H9 (cell line): ENCODE data around the gene SPTLC3. TPM values are rescaled to one million over a fixed set of nuclear protein-coding genes. Genes with fewer than 3 reads are reported as not detected.

Source experiments
- DNase-seq: peaks from one replicate; pipeline ENCODE4 v3.0.0-alpha.2; 2017
- H2AFZ ChIP-seq: one replicate; pipeline ENCODE4 v1.6.1; 2013; ENCODE audit warnings: mild to moderate bottlenecking, low read length, control low read depth, moderate library complexity
- H2AK5ac ChIP-seq: 2 replicates; pipeline ENCODE4 v1.6.1; 2013; ENCODE audit warnings: low read length, control low read depth, mixed read lengths; ENCODE audit not compliant: insufficient read length
- H2BK120ac ChIP-seq: one replicate; pipeline ENCODE4 v1.6.1; 2013; ENCODE audit warnings: low read depth, mild to moderate bottlenecking, low read length, control low read depth, inconsistent platforms; ENCODE audit not compliant: poor library complexity, severe bottlenecking
- H2BK12ac ChIP-seq: 2 replicates; pipeline ENCODE4 v1.6.1; 2013; ENCODE audit warnings: low read length, control low read depth, mixed read lengths, low read depth; ENCODE audit not compliant: insufficient read length
- H2BK15ac ChIP-seq: 2 replicates; pipeline ENCODE4 v1.6.1; 2013; ENCODE audit warnings: low read depth, low read length, control low read depth
- H2BK20ac ChIP-seq: one replicate; pipeline ENCODE4 v1.6.1; 2013; ENCODE audit warnings: low read depth, mild to moderate bottlenecking, low read length, control low read depth, inconsistent platforms; ENCODE audit not compliant: poor library complexity, severe bottlenecking
- H2BK5ac ChIP-seq: 2 replicates; pipeline ENCODE4 v1.6.1; 2013; ENCODE audit warnings: low read length, control low read depth, mixed read lengths; ENCODE audit not compliant: insufficient read length
- H3K14ac ChIP-seq: 2 replicates; pipeline ENCODE4 v1.6.1; 2013; ENCODE audit warnings: low read length, control low read depth; ENCODE audit not compliant: insufficient read depth
- H3K18ac ChIP-seq: 2 replicates; pipeline ENCODE4 v1.6.1; 2013; ENCODE audit warnings: low read depth, mild to moderate bottlenecking, mixed read lengths, low read length, control low read depth; ENCODE audit not compliant: insufficient read length
- H3K23ac ChIP-seq: 2 replicates; pipeline ENCODE4 v1.6.1; 2013; ENCODE audit warnings: low read length, control low read depth, mixed read lengths, low read depth; ENCODE audit not compliant: insufficient read length
- H3K23me2 ChIP-seq: 2 replicates; pipeline ENCODE4 v1.6.1; 2013; ENCODE audit warnings: low read depth, mild to moderate bottlenecking, mixed read lengths, low read length, control low read depth; ENCODE audit not compliant: insufficient read length, poor library complexity, severe bottlenecking
- H3K27ac ChIP-seq: 2 replicates; pipeline ENCODE4 v1.5.1; 2013; ENCODE audit warnings: low read length, control low read depth, mixed read lengths, low read depth; ENCODE audit not compliant: insufficient read length
- H3K27me3 ChIP-seq: 2 replicates; pipeline ENCODE4 v1.6.1; 2013; ENCODE audit warnings: low read length, control low read depth, inconsistent platforms; ENCODE audit not compliant: insufficient read depth
- H3K4ac ChIP-seq: 2 replicates; pipeline ENCODE4 v1.6.1; 2013; ENCODE audit warnings: low read depth, mild to moderate bottlenecking, control low read depth, inconsistent platforms, low read length, moderate library complexity
- H3K4me1 ChIP-seq: 2 replicates; pipeline ENCODE4 v1.6.1; 2013; ENCODE audit warnings: low read length, control low read depth, inconsistent platforms; ENCODE audit not compliant: insufficient read depth
- H3K4me2 ChIP-seq: 2 replicates; pipeline ENCODE4 v1.6.1; 2013; ENCODE audit warnings: low read length, control low read depth, mixed read lengths; ENCODE audit not compliant: insufficient read length, insufficient read depth
- H3K56ac ChIP-seq: 2 replicates; pipeline ENCODE4 v1.6.1; 2013; ENCODE audit warnings: low read depth, mild to moderate bottlenecking, mixed read lengths, low read length, control low read depth; ENCODE audit not compliant: insufficient read length
- H3K79me1 ChIP-seq: 2 replicates; pipeline ENCODE4 v1.6.1; 2013; ENCODE audit warnings: low read depth, mild to moderate bottlenecking, moderate library complexity, low read length, control low read depth, inconsistent platforms; ENCODE audit not compliant: insufficient read depth, poor library complexity, severe bottlenecking
- H3K79me2 ChIP-seq: 2 replicates; pipeline ENCODE4 v1.6.1; 2013; ENCODE audit warnings: low read length, control low read depth, inconsistent platforms; ENCODE audit not compliant: insufficient read depth
- H3K9ac ChIP-seq: 2 replicates; pipeline ENCODE4 v1.6.1; 2013; ENCODE audit warnings: low read length, control low read depth, mixed read lengths; ENCODE audit not compliant: insufficient read length; ENCODE audit errors: extremely low read depth
- H3K9me3 ChIP-seq: one replicate; pipeline ENCODE4 v1.6.1; 2013; ENCODE audit warnings: low read depth, low read length, inconsistent platforms; ENCODE audit not compliant: control insufficient read depth
- H3T11ph ChIP-seq: one replicate; pipeline ENCODE4 v1.6.1; 2013; ENCODE audit warnings: mild to moderate bottlenecking, low read length, control low read depth, inconsistent platforms
- H4K20me1 ChIP-seq: one replicate; pipeline ENCODE4 v1.6.1; 2013; ENCODE audit not compliant: control insufficient read depth, insufficient read length, insufficient read depth
- H4K5ac ChIP-seq: 2 replicates; pipeline ENCODE4 v1.6.1; 2013; ENCODE audit warnings: low read depth, mild to moderate bottlenecking, mixed read lengths, low read length, control low read depth; ENCODE audit not compliant: insufficient read length
- H4K8ac ChIP-seq: replicated peaks from 2 replicates; pipeline ENCODE4 v1.6.1; 2013; ENCODE audit warnings: low read length, control low read depth, mixed read lengths, low read depth; ENCODE audit not compliant: insufficient read length
- H4K91ac ChIP-seq: 2 replicates; pipeline ENCODE4 v1.6.1; 2013; ENCODE audit warnings: low read depth, mild to moderate bottlenecking, moderate library complexity, mixed read lengths, low read length, control low read depth; ENCODE audit not compliant: insufficient read length
- H3K27ac Mint-ChIP-seq, 3 experiments: 2 replicates in 2 of 3; 3 replicates in 1 of 3; pipeline ENCODE4 v1.8.0; 2020 to 2021; ENCODE audit warnings: mixed read lengths in 3 of 3, mild to moderate bottlenecking in 1 of 3, moderate library complexity in 1 of 3
- H3K27me3 Mint-ChIP-seq: 2 replicates; pipeline ENCODE4 v1.8.0; 2021; ENCODE audit warnings: low read depth, mild to moderate bottlenecking, moderate library complexity, mixed read lengths
- H3K36me3 Mint-ChIP-seq, 3 experiments: 2 replicates in 2 of 3; 3 replicates in 1 of 3; pipeline ENCODE4 v1.8.0; 2020 to 2021; ENCODE audit warnings: low read depth in 3 of 3, mixed read lengths in 3 of 3; ENCODE audit not compliant: insufficient read depth in 1 of 3
- H3K4me1 Mint-ChIP-seq, 2 experiments: 2 replicates each; pipeline ENCODE4 v1.8.0; 2020; ENCODE audit warnings: mixed read lengths in 2 of 2
- H3K4me3 Mint-ChIP-seq, 2 experiments: 2 replicates in 1 of 2; 3 replicates in 1 of 2; pipeline ENCODE4 v1.8.0; 2020 to 2021; ENCODE audit warnings: mild to moderate bottlenecking in 2 of 2, mixed read lengths in 2 of 2, moderate library complexity in 1 of 2
- H3K9me3 Mint-ChIP-seq, 2 experiments: 2 replicates in 1 of 2; 3 replicates in 1 of 2; pipeline ENCODE4 v1.8.0; 2020; ENCODE audit warnings: mild to moderate bottlenecking in 2 of 2, mixed read lengths in 2 of 2, moderate library complexity in 1 of 2
- WGBS: extraction: QIAGEN DNeasy Blood & Tissue Kit; methylation state at CpG from one replicate; pipeline ENCODE4 v1.1.7; 2013; ENCODE audit warnings: missing lambda C conversion rate, low lambda C conversion rate, mixed read lengths; ENCODE audit not compliant: insufficient read length; ENCODE audit errors: extremely low coverage; 5-methylcytosine and 5-hydroxymethylcytosine counted together
- total RNA-seq: library from RNA; stranded (reverse); gene quantifications from 2 replicates; pipeline ENCODE4 v1.2.1, GENCODE V29; 2021
- TF ChIP-seq, protein P1 (sequence below): fragments of 200-600 bp; sonication (generic); conservative IDR thresholded peaks from 3 replicates; pipeline ENCODE4 v1.8.0; 2021; ENCODE audit warnings: antibody characterized with exemption, mild to moderate bottlenecking

Gene SPTLC3
- total RNA-seq, 1 experiment from 2014 or later, result 0.68 TPM

DNA sequence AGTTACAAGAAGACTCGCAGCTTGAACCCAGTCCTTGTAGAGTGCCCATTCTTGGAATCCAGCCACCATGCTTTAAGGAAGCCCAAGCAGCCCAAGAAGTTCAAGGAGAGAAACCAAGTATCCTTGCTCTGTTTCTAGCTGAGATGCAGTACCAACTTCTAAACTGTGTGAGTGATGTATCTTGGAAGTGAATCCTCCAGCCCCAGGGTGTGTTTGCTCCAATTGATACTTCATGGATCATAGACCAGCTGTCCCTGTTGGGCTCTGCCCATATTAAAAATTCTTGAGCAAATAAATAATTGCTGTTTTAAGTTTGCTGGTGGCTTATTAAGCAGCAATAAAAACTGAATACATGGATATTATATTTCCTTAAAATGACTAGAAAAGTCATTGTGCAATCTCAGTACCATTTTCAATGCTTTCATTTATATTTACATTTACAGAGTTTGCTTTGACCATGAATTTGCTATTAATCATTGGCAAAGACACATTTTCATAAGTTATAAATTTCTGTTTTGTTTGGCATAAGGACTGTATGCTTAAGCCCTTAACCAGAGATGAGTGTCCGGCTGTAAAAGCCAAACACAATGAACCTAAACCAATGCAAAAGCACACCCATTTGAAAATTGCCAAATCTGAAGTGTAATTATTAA lies 9.2 kb downstream of the SPTLC3 start:
- Histone ChIP-seq H2AK5ac (no peak overlapping the region), H2BK15ac (no peak overlapping the region), H4K8ac (no peak overlapping the region), H2AFZ (no peak overlapping the region), H2BK12ac (no peak overlapping the region), H4K20me1 (no peaks in the 10 kb centered on the region), H3K27ac (no peak overlapping the region), H3T11ph (no peak overlapping the region), H4K91ac (no peak overlapping the region), H2BK5ac (no peak overlapping the region), H3K23ac (no peak overlapping the region), H2BK120ac (no peak overlapping the region), H3K9me3 (no peaks in the 10 kb centered on the region), H3K4me2 (no peak overlapping the region), H3K79me2 (no peaks in the 10 kb centered on the region), H3K79me1 (no peaks in the 10 kb centered on the region), H3K9ac (no peak overlapping the region), H3K4me1 (no peaks in the 10 kb centered on the region; the same call in 1 of the 2 replicates), H3K56ac (no peak overlapping the region), H3K18ac (no peak overlapping the region), H2BK20ac (no peak overlapping the region), H3K27me3 (no peaks in the 10 kb centered on the region), H4K5ac (no peak overlapping the region), H3K14ac (no peak overlapping the region), H3K23me2 (no peaks in the 10 kb centered on the region), H3K4ac (no peak overlapping the region)
- H3K4me3 Mint-ChIP-seq, result no peak overlapping the region
- no peaks in the 10 kb centered on the region for H3K27me3 Mint-ChIP-seq
- H3K27ac Mint-ChIP-seq, result no peak overlapping the region
- WGBS, result no CpG with 5 or more reads among the region's 2 CpGs
- peaks cover 16 to 18% of the 10 kb centered on the region in 2 experiments for H3K9me3 Mint-ChIP-seq
- no peak for DNase-seq
- TF ChIP-seq, protein P1, sequence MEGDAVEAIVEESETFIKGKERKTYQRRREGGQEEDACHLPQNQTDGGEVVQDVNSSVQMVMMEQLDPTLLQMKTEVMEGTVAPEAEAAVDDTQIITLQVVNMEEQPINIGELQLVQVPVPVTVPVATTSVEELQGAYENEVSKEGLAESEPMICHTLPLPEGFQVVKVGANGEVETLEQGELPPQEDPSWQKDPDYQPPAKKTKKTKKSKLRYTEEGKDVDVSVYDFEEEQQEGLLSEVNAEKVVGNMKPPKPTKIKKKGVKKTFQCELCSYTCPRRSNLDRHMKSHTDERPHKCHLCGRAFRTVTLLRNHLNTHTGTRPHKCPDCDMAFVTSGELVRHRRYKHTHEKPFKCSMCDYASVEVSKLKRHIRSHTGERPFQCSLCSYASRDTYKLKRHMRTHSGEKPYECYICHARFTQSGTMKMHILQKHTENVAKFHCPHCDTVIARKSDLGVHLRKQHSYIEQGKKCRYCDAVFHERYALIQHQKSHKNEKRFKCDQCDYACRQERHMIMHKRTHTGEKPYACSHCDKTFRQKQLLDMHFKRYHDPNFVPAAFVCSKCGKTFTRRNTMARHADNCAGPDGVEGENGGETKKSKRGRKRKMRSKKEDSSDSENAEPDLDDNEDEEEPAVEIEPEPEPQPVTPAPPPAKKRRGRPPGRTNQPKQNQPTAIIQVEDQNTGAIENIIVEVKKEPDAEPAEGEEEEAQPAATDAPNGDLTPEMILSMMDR, result no peak
- H3K36me3 Mint-ChIP-seq, result peaks cover 8 to 15% (median 8%) of the 10 kb centered on the region in 3 experiments
- peaks cover 12% of the 10 kb centered on the region in 2 experiments for H3K4me1 Mint-ChIP-seq
